Mammary epithelial cell (primary cell): Measurements from ENCODE around the gene TMEM185B.

Experiments used
- CTCF ChIP-seq, 2 donors: IDR thresholded peaks in 1 of 2; conservative IDR thresholded peaks in 1 of 2; 2 replicates each; pipeline ENCODE4 v1.5.1; 2011 to 2012; ENCODE audit warnings: inconsistent platforms in 2 of 2, low read length in 2 of 2, mild to moderate bottlenecking in 2 of 2, control low read depth in 1 of 2, low read depth in 1 of 2; ENCODE audit not compliant: insufficient read depth in 1 of 2; ENCODE audit errors: extremely low read depth in 1 of 2
- EZH2 ChIP-seq: IDR thresholded peaks from 2 replicates; pipeline ENCODE4 v1.6.1; 2012; ENCODE audit warnings: low read length, inconsistent platforms, borderline replicate concordance

- TF ChIP-seq CTCF (conservative IDR thresholded peaks at IDR 0.05 in 1 of 2, IDR thresholded peaks at IDR 0.05 in 1 of 2; ENCODE audit: extremely low read depth in 1 of 2, insufficient read depth in 1 of 2, low read depth in 1 of 2, low read length in 2 of 2) = no peak
- no peak for TF ChIP-seq EZH2
Measured at GRCh38 chr2:120262761-120263428, 39.7 kb upstream of the TMEM185B start.
